Activated T-cell treated with anti-CD3 and anti-CD28 coated beads, Interleukin-2, amount 50 U/mL, for 48 hours (primary cell): ENCODE data around the gene SLC4A1.

Experiments
- DNase-seq, 2 experiments: peaks; one replicate each; pipeline ENCODE4 v3.0.0-alpha.2; 2020

Gene SLC4A1

DNA sequence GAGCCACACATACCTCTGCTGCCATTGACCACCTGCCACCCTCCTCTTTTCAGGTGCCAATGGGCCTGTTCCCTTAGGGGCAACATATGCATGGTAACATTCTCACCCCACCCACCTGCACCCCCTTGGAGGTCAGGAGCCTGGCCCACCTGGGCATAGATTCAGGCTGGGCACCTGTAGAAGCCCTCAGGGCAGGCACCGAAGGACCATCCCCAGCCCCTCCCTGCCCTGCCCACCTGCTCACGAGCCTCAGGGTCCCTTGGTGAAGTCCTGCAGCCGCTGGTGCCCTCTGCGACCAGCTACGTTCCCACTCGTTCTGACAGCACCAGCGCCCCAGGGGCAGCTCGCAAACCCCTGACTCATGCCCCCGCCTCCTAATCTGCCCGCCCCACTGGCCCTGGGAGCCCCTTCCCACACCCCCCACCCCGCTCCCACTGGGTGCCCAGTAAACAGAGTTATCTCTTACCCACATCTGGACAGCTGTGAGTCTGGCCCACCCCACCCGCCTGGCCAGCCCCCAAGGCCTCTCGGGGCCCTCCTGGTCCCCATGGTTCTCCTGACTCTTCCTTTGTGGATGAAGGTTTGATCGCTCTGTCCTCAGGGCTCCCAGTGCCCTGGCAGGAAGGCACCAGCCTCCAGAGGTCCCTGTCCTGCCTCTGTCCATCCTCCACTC is at the start of gene SLC4A1:
SLC4A1 (minus strand) TSS at position 318 of the 673 bp plus-strand sequence. CDS start 5,269 bp downstream, outside the sequence.
- DNase-seq, result no peak

GRCh38 chr17:44317545-44317944 is 49.6 kb upstream of the SLC4A1 start:
- no peak for DNase-seq

- no peak for DNase-seq
These were observed 48.1 kb upstream of the SLC4A1 start for GRCh38 chr17:44315760-44316731.

GRCh38 chr17:44314869-44315661 is 47.1 kb upstream of the SLC4A1 start:
- DNase-seq, result peak; percentile 54 to 69

DNA sequence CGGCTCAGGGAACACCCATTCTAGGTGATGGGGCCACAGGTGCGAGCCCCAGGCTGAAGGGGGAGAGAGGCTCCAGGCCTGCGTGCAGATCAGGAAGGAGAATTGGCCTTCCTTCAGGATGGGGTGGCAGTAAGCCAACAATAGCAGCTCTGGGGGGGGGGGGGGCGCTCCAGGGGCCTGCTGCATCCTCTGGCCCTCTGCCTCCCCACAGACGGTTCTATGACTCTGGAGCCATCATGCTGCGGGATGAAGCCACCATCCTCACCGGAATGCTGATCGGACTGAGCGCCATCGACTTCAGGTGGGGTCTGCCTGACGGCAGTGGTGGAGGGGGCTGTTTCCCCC is 46.6 kb upstream of the SLC4A1 start:
- no peak for DNase-seq

GRCh38 chr17:44314031-44314430 is 46.1 kb upstream of the SLC4A1 start:
- no peak for DNase-seq

- DNase-seq, result no peak
These were observed 44.6 kb upstream of the SLC4A1 start for GRCh38 chr17:44312396-44313104.

- no peak for DNase-seq
These were observed 43.7 kb upstream of the SLC4A1 start for GRCh38 chr17:44311562-44312181.

DNA sequence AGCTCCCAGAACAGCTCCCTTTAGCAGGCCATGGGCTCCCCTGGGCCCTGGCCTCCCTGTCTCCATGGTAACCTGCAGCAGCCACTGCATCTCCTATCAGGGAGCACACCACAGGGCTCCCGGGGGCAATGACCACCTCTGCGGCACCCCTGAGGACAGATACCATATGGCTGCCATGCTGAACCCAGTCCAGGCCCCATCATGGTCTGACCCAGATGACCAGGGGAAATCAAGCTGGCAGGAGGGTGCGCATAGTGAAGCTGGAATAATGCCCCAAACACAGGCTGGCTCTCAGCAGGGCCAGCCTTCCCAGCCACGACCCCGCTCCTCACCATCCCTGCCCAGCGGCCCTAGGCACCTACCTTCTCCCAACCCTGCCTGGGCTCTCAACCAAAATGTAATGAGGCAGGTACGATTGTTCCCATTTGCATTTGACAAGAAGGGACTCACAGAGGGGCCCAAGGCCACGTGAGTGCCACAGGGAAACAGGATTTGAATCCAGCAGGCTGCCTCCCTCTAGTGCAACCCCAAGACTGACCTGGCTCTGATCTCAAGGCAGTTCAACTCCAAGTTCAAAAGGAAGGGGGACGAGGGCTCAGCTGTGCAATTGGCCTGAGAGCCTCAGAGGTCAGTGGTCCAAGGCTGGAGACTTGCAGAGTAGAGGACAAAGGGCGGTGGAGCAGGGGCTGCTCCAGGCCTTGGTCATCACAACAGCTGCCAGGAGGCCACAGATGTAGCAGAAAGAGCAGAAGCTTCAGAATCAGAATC is 42.9 kb upstream of the SLC4A1 start:
- no peak for DNase-seq

DNA sequence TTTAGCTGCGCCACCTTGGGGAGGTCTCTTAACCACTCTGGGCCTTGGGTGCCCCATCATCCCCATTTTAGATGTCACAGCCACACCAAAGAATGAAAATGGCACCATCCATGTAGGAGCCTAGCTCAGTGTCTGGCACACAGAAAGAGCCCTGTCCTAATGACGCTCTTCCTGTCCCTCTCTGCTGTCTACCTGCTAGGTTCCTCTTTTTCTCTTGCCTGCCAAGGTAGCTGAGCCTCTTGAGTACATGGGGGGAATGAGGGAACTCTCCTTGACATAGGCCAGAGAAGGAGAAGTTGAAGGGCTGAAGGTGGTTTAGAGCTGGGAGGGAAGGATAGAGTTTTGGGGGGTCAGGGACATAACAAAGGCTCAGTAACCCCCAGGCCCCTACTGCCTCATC is 42.3 kb upstream of the SLC4A1 start:
- no peak for DNase-seq

GRCh38 chr17:44309472-44309871 is 41.5 kb upstream of the SLC4A1 start:
- no peak for DNase-seq

DNA sequence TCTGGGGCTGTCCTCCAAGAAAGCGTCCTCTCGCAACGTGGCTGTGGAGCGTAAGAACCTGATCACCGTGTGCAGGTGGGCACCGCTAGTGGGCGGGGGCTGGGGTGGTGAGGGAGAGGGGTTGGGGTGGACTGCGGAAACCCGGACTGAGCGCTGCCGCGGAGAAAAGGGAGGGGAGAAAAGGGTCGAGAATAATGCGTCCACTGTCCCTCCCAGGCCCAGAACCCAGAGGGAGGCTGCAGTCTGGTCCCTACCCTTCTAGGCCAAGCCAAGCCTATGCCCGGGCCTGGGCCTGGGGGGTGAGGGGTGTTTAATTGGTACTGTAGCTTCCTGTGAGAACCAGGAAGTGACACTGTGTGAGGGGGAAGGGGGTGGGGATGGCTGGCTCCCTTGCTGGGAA is 40.9 kb upstream of the SLC4A1 start:
- DNase-seq, result no peak

DNA sequence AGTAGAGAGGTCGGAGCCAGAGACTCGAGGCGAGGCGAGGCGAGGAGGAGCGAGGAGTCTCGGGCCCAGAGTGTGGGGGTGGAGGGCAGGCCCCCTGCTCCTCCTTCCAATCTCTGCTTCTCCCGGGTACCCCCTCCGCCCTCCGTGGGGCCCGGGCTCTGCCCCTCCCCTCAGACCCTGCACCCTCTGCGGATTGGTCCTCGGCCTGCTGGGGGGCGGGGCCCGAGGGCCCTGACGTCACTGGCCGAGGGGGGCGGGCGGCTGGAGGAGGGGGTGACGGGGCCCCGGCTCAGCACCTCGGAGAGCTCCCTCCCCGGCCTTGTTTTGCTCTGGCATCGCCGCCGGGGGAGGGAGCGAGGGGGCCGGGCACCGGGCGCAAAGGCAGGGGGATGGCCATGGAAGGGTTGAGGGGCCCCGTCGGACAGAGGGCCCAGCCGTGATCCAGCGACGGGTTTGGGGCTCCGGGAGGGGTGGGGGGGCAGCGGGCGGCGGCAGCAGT is 40.4 kb upstream of the SLC4A1 start, which contains the start of gene RUNDC3A:
RUNDC3A (plus strand) TSS at position 282 of the 499 bp plus-strand sequence. CDS start 232 bp downstream, outside the sequence.
- peak; percentile 86 to 89 for DNase-seq

DNA sequence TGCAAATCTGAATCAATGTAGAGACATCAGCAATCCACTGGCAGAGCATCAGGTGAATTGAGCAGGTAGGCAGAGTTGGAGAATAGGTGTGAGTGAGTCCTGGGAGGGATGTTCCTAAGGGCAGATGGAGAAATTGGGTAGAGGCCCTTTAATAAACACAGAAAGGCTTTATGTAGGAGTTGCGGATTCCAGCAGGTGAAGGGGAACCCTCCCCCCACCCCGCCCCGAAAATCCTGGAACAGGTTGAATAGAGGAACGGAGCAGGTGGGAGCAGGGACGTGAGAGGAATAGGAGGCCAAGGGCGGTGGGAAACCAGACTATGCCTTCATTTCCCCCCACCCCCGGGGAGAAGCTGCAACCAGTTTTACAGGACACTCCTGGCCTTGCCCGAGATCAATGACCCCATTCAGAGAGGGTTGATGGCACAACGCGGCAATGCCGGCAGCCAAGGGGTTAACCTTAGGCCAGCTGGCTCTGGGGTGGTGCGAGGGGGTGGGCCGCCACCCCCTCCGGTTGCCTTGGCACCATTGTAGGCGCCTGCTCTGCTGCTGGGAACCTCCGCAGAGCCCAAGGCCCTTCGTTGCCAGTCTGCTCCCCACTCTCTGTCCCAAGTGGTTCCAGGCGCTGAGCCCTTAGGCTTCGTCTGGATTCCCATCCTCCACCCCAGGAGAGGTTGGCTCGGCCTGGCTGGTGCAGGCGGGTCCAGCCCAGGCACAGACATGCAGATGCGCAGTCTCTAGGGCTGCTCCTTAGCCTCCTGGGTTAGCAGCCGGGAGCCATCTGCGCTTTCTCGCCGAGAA is 39.7 kb upstream of the SLC4A1 start:
- DNase-seq, result no peak

- no peak for DNase-seq
These were observed 36.7 kb upstream of the SLC4A1 start for GRCh38 chr17:44304651-44305050.

- no peak for DNase-seq
These were observed 30.0 kb upstream of the SLC4A1 start for GRCh38 chr17:44297975-44298374.

DNA sequence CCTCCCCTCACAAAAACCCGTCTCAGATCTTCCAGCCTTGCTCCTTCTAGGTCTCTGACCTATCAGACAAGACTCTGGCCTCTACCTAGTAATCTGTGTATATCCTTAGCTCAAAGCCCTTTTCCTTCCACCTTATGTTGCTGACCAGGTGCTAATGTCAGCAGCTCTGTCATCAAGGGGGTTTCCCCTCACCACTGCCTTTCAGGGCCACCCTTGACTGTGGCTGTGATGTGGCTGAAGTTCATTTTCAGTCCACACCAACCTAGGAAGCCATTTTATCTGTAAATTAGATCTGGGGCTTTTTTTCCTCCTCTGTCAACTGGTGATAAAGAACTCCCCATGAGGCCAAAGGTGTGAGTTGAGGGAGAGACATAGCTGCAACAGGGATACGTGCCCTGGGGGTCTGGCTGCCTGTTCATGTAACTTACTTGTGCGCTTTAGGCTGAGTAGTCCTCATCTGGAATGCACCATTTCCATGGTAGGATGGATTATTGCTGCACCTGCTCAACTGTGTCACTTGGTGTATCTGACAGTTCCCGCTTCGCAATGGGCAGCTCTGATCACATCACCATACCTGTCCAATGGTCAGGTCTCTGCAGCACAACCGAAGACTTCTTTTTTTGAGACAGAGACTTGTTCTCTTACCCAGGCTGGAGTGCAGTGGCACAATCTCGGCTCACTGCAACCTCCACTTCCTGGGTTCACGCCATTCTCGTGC is 25.7 kb upstream of the SLC4A1 start:
- DNase-seq, result no peak

DNA sequence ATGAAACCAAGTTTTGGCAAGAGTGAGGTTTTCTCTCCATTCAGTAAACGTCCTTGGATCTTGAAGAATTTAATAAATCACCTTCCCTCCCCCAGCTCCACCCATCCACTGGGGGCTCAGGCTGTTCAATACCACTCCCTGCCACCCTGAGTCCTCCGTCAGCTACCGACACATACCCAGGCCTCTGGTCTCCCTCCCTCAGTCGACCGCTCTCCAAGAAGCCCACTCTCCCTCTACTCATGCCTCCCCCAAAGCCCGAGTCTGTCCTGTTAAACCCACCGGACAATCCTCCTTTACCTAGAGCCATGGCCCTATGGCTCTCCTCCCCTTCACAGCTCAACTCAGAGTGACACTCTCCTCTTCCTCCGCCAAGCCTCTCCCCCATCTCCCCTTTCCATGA is 19.7 kb upstream of the SLC4A1 start:
- DNase-seq, result no peak

DNA sequence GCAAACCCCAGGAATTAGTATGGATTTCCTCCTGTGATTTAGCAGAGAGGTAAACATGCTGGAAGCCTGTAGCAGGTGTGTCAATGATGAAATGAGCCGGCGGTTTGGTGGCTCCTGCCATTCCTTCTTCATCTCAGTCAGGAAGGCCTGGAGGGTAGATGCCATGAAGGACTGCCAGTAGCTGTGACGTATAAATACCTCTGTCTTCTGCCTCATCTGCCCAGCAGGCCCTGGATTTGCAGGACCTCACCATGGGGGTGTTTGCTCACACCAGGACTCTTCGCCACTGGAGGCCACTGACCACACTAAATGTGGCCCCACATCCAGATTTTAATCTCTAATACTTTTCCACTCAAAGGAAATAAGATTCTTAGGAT is 16.1 kb upstream of the SLC4A1 start:
- DNase-seq, result no peak
